ENCODE data around the gene NPAS3.

DNA sequence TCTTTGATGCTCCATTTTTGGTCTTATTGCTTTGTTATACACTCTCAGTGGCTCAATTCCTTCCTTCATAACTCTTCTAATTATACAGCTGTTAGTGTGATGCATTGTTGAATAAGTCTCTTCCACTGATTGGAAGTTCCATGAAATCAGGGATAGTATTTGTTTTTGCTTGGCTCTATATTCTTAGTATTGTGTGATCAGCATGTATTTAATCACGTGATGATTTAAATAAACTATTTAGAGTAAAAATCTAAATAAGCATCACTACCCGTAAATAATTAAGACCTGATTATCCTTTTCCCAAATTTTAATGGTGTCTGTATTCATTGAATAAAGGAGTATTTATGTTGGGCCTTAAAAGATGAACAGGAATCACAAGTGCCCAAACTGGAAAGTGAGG lies 355.7 kb downstream of the NPAS3 start:
- TF ChIP-seq, protein P1, sequence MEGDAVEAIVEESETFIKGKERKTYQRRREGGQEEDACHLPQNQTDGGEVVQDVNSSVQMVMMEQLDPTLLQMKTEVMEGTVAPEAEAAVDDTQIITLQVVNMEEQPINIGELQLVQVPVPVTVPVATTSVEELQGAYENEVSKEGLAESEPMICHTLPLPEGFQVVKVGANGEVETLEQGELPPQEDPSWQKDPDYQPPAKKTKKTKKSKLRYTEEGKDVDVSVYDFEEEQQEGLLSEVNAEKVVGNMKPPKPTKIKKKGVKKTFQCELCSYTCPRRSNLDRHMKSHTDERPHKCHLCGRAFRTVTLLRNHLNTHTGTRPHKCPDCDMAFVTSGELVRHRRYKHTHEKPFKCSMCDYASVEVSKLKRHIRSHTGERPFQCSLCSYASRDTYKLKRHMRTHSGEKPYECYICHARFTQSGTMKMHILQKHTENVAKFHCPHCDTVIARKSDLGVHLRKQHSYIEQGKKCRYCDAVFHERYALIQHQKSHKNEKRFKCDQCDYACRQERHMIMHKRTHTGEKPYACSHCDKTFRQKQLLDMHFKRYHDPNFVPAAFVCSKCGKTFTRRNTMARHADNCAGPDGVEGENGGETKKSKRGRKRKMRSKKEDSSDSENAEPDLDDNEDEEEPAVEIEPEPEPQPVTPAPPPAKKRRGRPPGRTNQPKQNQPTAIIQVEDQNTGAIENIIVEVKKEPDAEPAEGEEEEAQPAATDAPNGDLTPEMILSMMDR (IDR thresholded peaks at IDR 0.05) = no peak
- no peak for TF ChIP-seq POLR2A (IDR thresholded peaks at IDR 0.05)

Data from uterus (tissue), 2 donors.